SK-N-SH (cell line): ENCODE results near the gene EEFSEC. TPM values are rescaled to one million over a fixed set of nuclear protein-coding genes. Genes with fewer than 3 reads are reported as not detected.
A peak's percentile ranks its signal among the peaks of the same experiment; 100 is the strongest.

Experiments
- CTCF ChIA-PET: fragments of 300-600, 350-600 bp; formaldehyde crosslinking; extraction: SDS; loops from one replicate; lab custom pipeline; 2021; lab: Yijun Ruan, JAX
- POLR2A ChIA-PET: fragments of 350-600 bp; sonication (Branson Sonifier 250); formaldehyde crosslinking; extraction: SDS; loops from one replicate; lab custom pipeline; 2020; ENCODE audit warnings: antibody characterized with exemption, inconsistent platforms; lab: Yijun Ruan, JAX
- DNase-seq: peaks from one replicate; pipeline ENCODE4 v3.0.0; 2012
- H2AFZ ChIP-seq: fragments of 200-600 bp; sonication (generic); 2 replicates; pipeline ENCODE4 v1.8.1; 2016; ENCODE audit warnings: antibody characterized with exemption, mild to moderate bottlenecking, low read depth
- H3F3A ChIP-seq: fragments of 200-600 bp; sonication (generic); replicated peaks from 2 replicates; pipeline ENCODE3; 2016; ENCODE audit warnings: antibody characterized with exemption, mild to moderate bottlenecking; ENCODE audit not compliant: insufficient read depth
- H3K27ac ChIP-seq, 2 experiments: fragments of 200-500 bp in 1 of 2; fragments of 200-600 bp in 1 of 2; sonication (Bioruptor generic) in 1 of 2; sonication (generic), shearing (Covaris generic) in 1 of 2; 2 replicates each; pipeline versions ENCODE4 v1.5.1 to v1.6.1; 2014 to 2016; ENCODE audit warnings: low read depth in 2 of 2, inconsistent platforms in 1 of 2, low read length in 1 of 2, mild to moderate bottlenecking in 1 of 2, mixed read lengths in 1 of 2
- H3K27me3 ChIP-seq: fragments of 200-600 bp; sonication (generic), shearing (Covaris generic); 2 replicates; pipeline ENCODE4 v1.6.1; 2016; ENCODE audit warnings: mixed run types; ENCODE audit not compliant: insufficient read depth
- H3K36me3 ChIP-seq, 2 experiments: fragments of 200-500 bp in 1 of 2; fragments of 200-600 bp in 1 of 2; sonication (Bioruptor generic) in 1 of 2; sonication (generic) in 1 of 2; replicated peaks in 1 of 2; 2 replicates each; pipeline versions ENCODE3 to v1.5.1; 2014 to 2016; ENCODE audit warnings: low read length in 1 of 2, mild to moderate bottlenecking in 1 of 2; ENCODE audit not compliant: insufficient read depth in 2 of 2, control insufficient read depth in 1 of 2
- H3K4me1 ChIP-seq, 2 experiments: fragments of 200-500 bp in 1 of 2; fragments of 200-600 bp in 1 of 2; sonication (Bioruptor generic) in 1 of 2; sonication (generic), shearing (Covaris generic) in 1 of 2; 2 replicates each; pipeline versions ENCODE4 v1.5.1 to v1.6.1; 2014 to 2016; ENCODE audit warnings: low read depth in 1 of 2, low read length in 1 of 2, mixed run types in 1 of 2; ENCODE audit not compliant: insufficient read depth in 2 of 2, control insufficient read depth in 1 of 2
- H3K4me2 ChIP-seq: fragments of 200-600 bp; sonication (generic), shearing (Covaris generic); 2 replicates; pipeline ENCODE4 v1.6.1; 2017; ENCODE audit warnings: mixed run types
- H3K4me3 ChIP-seq, 2 experiments: fragments of 200-500 bp in 1 of 2; fragments of 200-600 bp in 1 of 2; sonication (Bioruptor generic) in 1 of 2; sonication (generic), shearing (Covaris generic) in 1 of 2; 2 replicates each; pipeline versions ENCODE4 v1.5.1 to v1.8.1; 2014 to 2016; ENCODE audit warnings: low read depth in 2 of 2, inconsistent platforms in 1 of 2, low read length in 1 of 2, mild to moderate bottlenecking in 1 of 2, mixed read lengths in 1 of 2, moderate library complexity in 1 of 2
- H3K79me2 ChIP-seq: fragments of 200-600 bp; sonication (generic); 2 replicates; pipeline ENCODE4 v1.8.1; 2017; ENCODE audit warnings: mild to moderate bottlenecking; ENCODE audit not compliant: insufficient read depth
- H3K9ac ChIP-seq: fragments of 200-600 bp; sonication (generic); 2 replicates; pipeline ENCODE4 v1.6.1; 2017; ENCODE audit warnings: mixed run types
- H3K9me2 ChIP-seq: fragments of 200-600 bp; sonication (generic); 2 replicates; pipeline ENCODE4 v1.6.1; 2017; ENCODE audit warnings: mixed run types
- H3K9me3 ChIP-seq: fragments of 200-600 bp; sonication (generic); 2 replicates; pipeline ENCODE4 v1.6.1; 2017; ENCODE audit warnings: mixed run types, mild to moderate bottlenecking, moderate library complexity
- H4K20me1 ChIP-seq: fragments of 200-600 bp; sonication (generic); 2 replicates; pipeline ENCODE4 v1.6.1; 2017; ENCODE audit warnings: mild to moderate bottlenecking, mixed run types; ENCODE audit not compliant: insufficient read depth
- ELF1 ChIP-seq: IDR thresholded peaks from 2 replicates; pipeline ENCODE4 v1.4.0; 2012
- EP300 ChIP-seq, 2 experiments: IDR thresholded peaks; 2 replicates each; pipeline versions ENCODE4 v1.4.0 to v1.6.1; 2012; ENCODE audit warnings: borderline replicate concordance in 1 of 2, low read depth in 1 of 2, low read length in 1 of 2
- EZH2phosphoT487 ChIP-seq: fragments of 200-600 bp; sonication (generic); IDR thresholded peaks from 2 replicates; pipeline ENCODE4 v1.6.1; 2017; ENCODE audit warnings: low read depth, mixed run types, mild to moderate bottlenecking, antibody characterized with exemption, moderate library complexity, borderline replicate concordance
- FOXJ3 ChIP-seq: sonication (generic); formaldehyde crosslinking; IDR thresholded peaks from 2 replicates; pipeline ENCODE4 v1.5.1; 2020; ENCODE audit warnings: mild to moderate bottlenecking, missing genetic modification reagents
- GABPA ChIP-seq: IDR thresholded peaks from 2 replicates; pipeline ENCODE4 v1.4.0; 2012; ENCODE audit warnings: low read depth, mild to moderate bottlenecking
- IRF3 ChIP-seq: fragments of 150-350 bp; IDR thresholded peaks from 2 replicates; pipeline ENCODE4 v1.6.1; 2016; ENCODE audit warnings: mild to moderate bottlenecking, low read depth, low read length
- JUND ChIP-seq: IDR thresholded peaks from 2 replicates; pipeline ENCODE4 v1.4.0; 2012
- PBX3 ChIP-seq: IDR thresholded peaks from 2 replicates; pipeline ENCODE4; 2012
- RAD21 ChIP-seq: IDR thresholded peaks from 2 replicates; pipeline ENCODE4 v1.6.1; 2012; ENCODE audit warnings: mild to moderate bottlenecking, low read length
- RXRA ChIP-seq: IDR thresholded peaks from 2 replicates; pipeline ENCODE4 v1.4.0; 2012; ENCODE audit warnings: low read depth, mild to moderate bottlenecking, borderline replicate concordance
- SIN3A ChIP-seq: IDR thresholded peaks from 2 replicates; pipeline ENCODE4 v1.6.1; 2012; ENCODE audit warnings: low read depth, mild to moderate bottlenecking, low read length, moderate library complexity, borderline replicate concordance
- SMC3 ChIP-seq: IDR thresholded peaks from 2 replicates; pipeline ENCODE4 v1.6.1; 2012; ENCODE audit warnings: low read depth, low read length, improper control_type of control experiment
- TCF12 ChIP-seq: IDR thresholded peaks from 2 replicates; pipeline ENCODE4 v1.4.0; 2012
- USF2 ChIP-seq: fragments of 150-350 bp; IDR thresholded peaks from 2 replicates; pipeline ENCODE4 v1.6.1; 2017; ENCODE audit warnings: antibody characterized with exemption, low read length, low read depth, borderline replicate concordance
- WGBS: methylation state at CpG from one replicate; pipeline ENCODE4 v1.1.6; 2017; ENCODE audit warnings: low lambda C conversion rate; 5-methylcytosine and 5-hydroxymethylcytosine counted together
- polyA plus RNA-seq, 3 experiments: library from polyadenylated mRNA; depleted of rRNA; stranded (reverse); fragments of >200 nt; gene quantifications; 2 replicates each; pipeline ENCODE4 v1.2.3, GENCODE V29; 2012
- TF ChIP-seq, protein P1 (sequence below): IDR thresholded peaks from 2 replicates; pipeline ENCODE4 v1.6.1; 2012; ENCODE audit warnings: mild to moderate bottlenecking, low read depth, low read length, moderate library complexity
- TF ChIP-seq, protein P2 (sequence below): IDR thresholded peaks from 2 replicates; pipeline ENCODE4 v1.4.0; 2012; ENCODE audit warnings: low read depth

EEFSEC gene
- polyA plus RNA-seq, 1 of the 3 experiments (the other 2 are of a cell fraction) = 12.4 TPM

- POLR2A ChIA-PET = interaction anchor here (0.7 to 2.9 kb wide), 6 partner anchors 11 to 72 kb away, joined by 3 to 21 read pairs (median 3); no protein-coding TSS in a partner anchor
- Histone ChIP-seq H3K36me3 (no peaks in the 10 kb centered on the region), H3K27ac (peak overlapping the region in 1 of 2 experiments; percentile 59; a peak in 2 of 4 replicates), H4K20me1 (no peaks in the 10 kb centered on the region), H2AFZ (no peak overlapping the region), H3K79me2 (no peaks in the 10 kb centered on the region), H3K27me3 (no peaks in the 10 kb centered on the region), H3F3A (no peaks in the 10 kb centered on the region), H3K4me1 (peaks cover 0 to 64% of the 10 kb centered on the region in 2 experiments; a peak in 2 of 4 replicates), H3K4me2 (no peak overlapping the region), H3K9ac (no peak overlapping the region), H3K9me2 (no peaks in the 10 kb centered on the region), H3K4me3 (no peak overlapping the region), H3K9me3 (no peaks in the 10 kb centered on the region)
- no peak for DNase-seq
- WGBS = 86% methylated on average over 7 of the region's 7 CpGs
- TF ChIP-seq JUND (no peak), SMC3 (no peak), PBX3 (no peak), RAD21 (no peak), RXRA (no peak), EP300 (IDR thresholded peaks at IDR 0.05; ENCODE audit: borderline replicate concordance in 1 of 2, low read depth in 1 of 2, low read length in 1 of 2) (no peak), TCF12 (no peak), SIN3A (no peak), IRF3 (no peak), USF2 (no peak), GABPA (no peak), EZH2phosphoT487 (no peak)
- CTCF ChIA-PET = interaction anchor here (0.7 to 11.3 kb wide), 8 partner anchors 10 to 245 kb away, joined by 3 to 177 read pairs (median 3); partner anchors contain the start of gene GATA2
These were observed 268.7 kb downstream of the EEFSEC start for GRCh38 chr3:128421966-128422365.

DNA sequence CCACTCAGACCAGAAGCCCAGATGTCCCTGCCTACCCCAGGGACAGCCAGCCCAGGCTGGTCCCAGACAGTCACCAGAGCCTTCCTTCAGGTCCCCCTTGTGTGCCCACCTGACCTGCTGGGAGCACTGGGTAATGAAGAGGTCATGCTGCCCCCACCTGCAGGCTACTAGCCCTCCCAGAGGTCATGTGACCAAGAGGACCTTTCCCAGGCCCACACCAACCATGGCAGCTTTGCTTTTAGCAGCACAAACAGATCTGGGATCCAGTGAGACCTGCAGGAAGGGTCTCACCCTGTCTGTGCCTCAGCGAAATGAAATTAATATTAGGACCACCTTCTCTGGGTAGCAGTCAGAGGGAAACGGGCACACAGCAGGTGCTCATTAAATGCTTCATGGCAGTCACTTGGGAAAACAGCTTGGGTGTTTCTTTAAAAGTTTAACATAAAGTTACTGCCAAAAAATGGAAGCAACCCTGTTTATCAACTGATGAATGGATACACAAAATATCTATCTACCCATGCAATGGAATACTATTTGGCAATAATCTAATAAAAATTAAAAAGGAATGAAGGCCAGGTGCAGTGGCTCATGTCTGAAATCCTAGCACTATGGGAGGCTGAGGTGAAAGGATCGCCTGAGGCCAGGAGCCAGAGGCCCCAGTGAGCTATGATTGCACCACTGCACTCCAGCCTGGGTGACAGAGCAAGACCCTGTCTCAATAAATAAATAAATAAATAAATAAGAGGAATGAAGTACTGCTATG, 269.7 kb downstream of the EEFSEC start:
- H2AFZ ChIP-seq = no peak overlapping the region
- no peaks in the 10 kb centered on the region for H3K9me3 ChIP-seq
- H3K4me3 ChIP-seq = no peak overlapping the region
- H3K27me3 ChIP-seq = no peaks in the 10 kb centered on the region
- WGBS = 77% methylated on average over 3 of the region's 3 CpGs
- peak overlapping the region in 1 of 2 experiments; percentile 23; a peak in 2 of 4 replicates for H3K27ac ChIP-seq
- H3F3A ChIP-seq = no peaks in the 10 kb centered on the region
- no peak for DNase-seq
- no peaks in the 10 kb centered on the region for H3K36me3 ChIP-seq
- POLR2A ChIA-PET = interaction anchor here (0.8 to 2.9 kb wide), 5 partner anchors 12 to 71 kb away, joined by 3 to 21 read pairs (median 3); no protein-coding TSS in a partner anchor
- H3K4me1 ChIP-seq = peaks cover 0 to 64% of the 10 kb centered on the region in 2 experiments; a peak in 2 of 4 replicates
- no peaks in the 10 kb centered on the region for H4K20me1 ChIP-seq
- CTCF ChIA-PET = interaction anchor here (0.6 to 11.3 kb wide), 7 partner anchors 14 to 246 kb away, joined by 3 to 177 read pairs (median 3); no protein-coding TSS in a partner anchor
- H3K9me2 ChIP-seq = no peaks in the 10 kb centered on the region
- no peak overlapping the region for H3K4me2 ChIP-seq
- H3K79me2 ChIP-seq = no peaks in the 10 kb centered on the region
- no peak overlapping the region for H3K9ac ChIP-seq
- no peak for TF ChIP-seq PBX3
- no peak for TF ChIP-seq EZH2phosphoT487
- TF ChIP-seq GABPA = no peak
- TF ChIP-seq, protein P1, sequence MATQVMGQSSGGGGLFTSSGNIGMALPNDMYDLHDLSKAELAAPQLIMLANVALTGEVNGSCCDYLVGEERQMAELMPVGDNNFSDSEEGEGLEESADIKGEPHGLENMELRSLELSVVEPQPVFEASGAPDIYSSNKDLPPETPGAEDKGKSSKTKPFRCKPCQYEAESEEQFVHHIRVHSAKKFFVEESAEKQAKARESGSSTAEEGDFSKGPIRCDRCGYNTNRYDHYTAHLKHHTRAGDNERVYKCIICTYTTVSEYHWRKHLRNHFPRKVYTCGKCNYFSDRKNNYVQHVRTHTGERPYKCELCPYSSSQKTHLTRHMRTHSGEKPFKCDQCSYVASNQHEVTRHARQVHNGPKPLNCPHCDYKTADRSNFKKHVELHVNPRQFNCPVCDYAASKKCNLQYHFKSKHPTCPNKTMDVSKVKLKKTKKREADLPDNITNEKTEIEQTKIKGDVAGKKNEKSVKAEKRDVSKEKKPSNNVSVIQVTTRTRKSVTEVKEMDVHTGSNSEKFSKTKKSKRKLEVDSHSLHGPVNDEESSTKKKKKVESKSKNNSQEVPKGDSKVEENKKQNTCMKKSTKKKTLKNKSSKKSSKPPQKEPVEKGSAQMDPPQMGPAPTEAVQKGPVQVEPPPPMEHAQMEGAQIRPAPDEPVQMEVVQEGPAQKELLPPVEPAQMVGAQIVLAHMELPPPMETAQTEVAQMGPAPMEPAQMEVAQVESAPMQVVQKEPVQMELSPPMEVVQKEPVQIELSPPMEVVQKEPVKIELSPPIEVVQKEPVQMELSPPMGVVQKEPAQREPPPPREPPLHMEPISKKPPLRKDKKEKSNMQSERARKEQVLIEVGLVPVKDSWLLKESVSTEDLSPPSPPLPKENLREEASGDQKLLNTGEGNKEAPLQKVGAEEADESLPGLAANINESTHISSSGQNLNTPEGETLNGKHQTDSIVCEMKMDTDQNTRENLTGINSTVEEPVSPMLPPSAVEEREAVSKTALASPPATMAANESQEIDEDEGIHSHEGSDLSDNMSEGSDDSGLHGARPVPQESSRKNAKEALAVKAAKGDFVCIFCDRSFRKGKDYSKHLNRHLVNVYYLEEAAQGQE = no peak
- no peak for TF ChIP-seq ELF1
- no peak for TF ChIP-seq FOXJ3
- no peak for TF ChIP-seq RXRA
- TF ChIP-seq, protein P2, sequence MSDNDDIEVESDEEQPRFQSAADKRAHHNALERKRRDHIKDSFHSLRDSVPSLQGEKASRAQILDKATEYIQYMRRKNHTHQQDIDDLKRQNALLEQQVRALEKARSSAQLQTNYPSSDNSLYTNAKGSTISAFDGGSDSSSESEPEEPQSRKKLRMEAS = no peak
- TF ChIP-seq RAD21 = no peak
